Hepatocyte (in vitro differentiated cells): ENCODE measurements around the gene FARSA. TPM values are rescaled to one million over a fixed set of nuclear protein-coding genes. Genes with fewer than 3 reads are reported as not detected.

Experiments used
- DNase-seq: peaks from one replicate; pipeline ENCODE4 v3.0.0-alpha.2; 2016; ENCODE audit warnings: low spot score
- H2AFZ ChIP-seq: fragments of 200-600 bp; sonication (generic); 2 replicates; pipeline ENCODE4 v1.6.0; 2016; ENCODE audit warnings: antibody characterized with exemption, mild to moderate bottlenecking
- H3K27ac ChIP-seq: fragments of 200-600 bp; sonication (generic); 2 replicates; pipeline ENCODE4 v1.5.1; 2016; ENCODE audit warnings: mild to moderate bottlenecking
- H3K27me3 ChIP-seq: fragments of 200-600 bp; sonication (generic); 2 replicates; pipeline ENCODE4 v1.6.1; 2016
- H3K36me3 ChIP-seq: fragments of 200-600 bp; sonication (generic); replicated peaks from 2 replicates; pipeline ENCODE4 v1.5.1; 2016; ENCODE audit warnings: low read depth; ENCODE audit not compliant: insufficient read depth
- H3K4me1 ChIP-seq: fragments of 200-600 bp; sonication (generic); 2 replicates; pipeline ENCODE4 v1.5.1; 2016; ENCODE audit warnings: mild to moderate bottlenecking, moderate library complexity; ENCODE audit not compliant: insufficient read depth
- H3K4me2 ChIP-seq: fragments of 200-600 bp; sonication (generic); 2 replicates; pipeline ENCODE4 v1.6.0; 2016
- H3K4me3 ChIP-seq: fragments of 200-600 bp; sonication (generic); 2 replicates; pipeline ENCODE4 v1.5.1; 2016; ENCODE audit warnings: mild to moderate bottlenecking
- H3K79me2 ChIP-seq: fragments of 200-600 bp; sonication (generic); 2 replicates; pipeline ENCODE4 v1.6.0; 2017; ENCODE audit warnings: mild to moderate bottlenecking
- H3K9me2 ChIP-seq: fragments of 200-600 bp; sonication (generic); replicated peaks from 2 replicates; pipeline ENCODE4 v1.6.0; 2017; ENCODE audit warnings: mild to moderate bottlenecking; ENCODE audit not compliant: insufficient read depth
- H3K9me3 ChIP-seq: fragments of 200-600 bp; sonication (generic); 2 replicates; pipeline ENCODE4 v1.5.1; 2016; ENCODE audit warnings: low read depth, mild to moderate bottlenecking
- H4K20me1 ChIP-seq: fragments of 200-600 bp; sonication (generic); 2 replicates; pipeline ENCODE4 v1.6.0; 2016; ENCODE audit warnings: mild to moderate bottlenecking; ENCODE audit not compliant: insufficient read depth, poor library complexity, severe bottlenecking
- CTCF ChIP-seq: fragments of 200-600 bp; sonication (generic); IDR thresholded peaks from 2 replicates; pipeline ENCODE4 v1.5.1; 2016; ENCODE audit warnings: antibody characterized with exemption, mild to moderate bottlenecking; ENCODE audit not compliant: poor library complexity
- EZH2 ChIP-seq: fragments of 200-600 bp; sonication (generic); IDR thresholded peaks from 2 replicates; pipeline ENCODE4 v1.6.1; 2016; ENCODE audit warnings: antibody characterized with exemption, mild to moderate bottlenecking, borderline replicate concordance
- EZH2phosphoT487 ChIP-seq: fragments of 200-600 bp; sonication (generic); IDR thresholded peaks from one replicate; pipeline ENCODE4 v1.6.1; 2018; ENCODE audit warnings: antibody characterized with exemption, mild to moderate bottlenecking, low read depth, moderate library complexity; ENCODE audit not compliant: unreplicated experiment, severe bottlenecking
- WGBS: methylation state at CpG from one replicate; pipeline ENCODE4 v1.1.6; 2016; ENCODE audit warnings: low lambda C conversion rate; ENCODE audit errors: missing lambda C conversion rate; 5-methylcytosine and 5-hydroxymethylcytosine counted together
- polyA plus RNA-seq: library from polyadenylated mRNA; unstranded; fragments of >200 nt; fragmentation: Nextera tagmentation; extraction: Ambion mirVana; gene quantifications from 2 replicates; pipeline ENCODE4 v1.2.1, GENCODE V29; 2016
- total RNA-seq: library from RNA; depleted of rRNA; stranded (reverse); fragments of >200 nt; gene quantifications from 2 replicates; pipeline ENCODE4 v1.2.3, GENCODE V29; 2014

Gene FARSA
- total and polyA plus RNA-seq, 2 experiments from 2014 or later, result 45.6 to 86.5 TPM

DNA sequence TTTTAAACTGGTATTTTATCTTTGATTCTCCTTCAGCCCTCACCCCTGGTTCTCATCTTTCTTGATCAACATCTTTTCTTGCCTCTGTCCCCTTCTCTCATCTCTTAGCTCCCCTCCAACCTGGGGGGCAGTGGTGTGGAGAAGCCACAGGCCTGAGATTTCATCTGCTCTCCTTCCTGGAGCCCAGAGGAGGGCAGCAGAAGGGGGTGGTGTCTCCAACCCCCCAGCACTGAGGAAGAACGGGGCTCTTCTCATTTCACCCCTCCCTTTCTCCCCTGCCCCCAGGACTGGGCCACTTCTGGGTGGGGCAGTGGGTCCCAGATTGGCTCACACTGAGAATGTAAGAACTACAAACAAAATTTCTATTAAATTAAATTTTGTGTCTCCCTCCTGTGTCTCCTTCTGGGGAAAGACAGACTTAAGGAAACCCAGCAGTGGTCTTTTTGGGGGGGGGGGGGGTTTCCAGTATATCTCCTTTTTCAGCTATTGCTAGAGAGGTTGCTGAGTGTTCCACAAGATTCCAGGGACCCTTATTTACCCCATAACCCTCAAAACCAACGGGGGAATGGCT lies 10.7 kb upstream of the FARSA start:
- Histone ChIP-seq H3K4me1 (peaks cover 48% of the 10 kb centered on the region), H3K9me3 (no peaks in the 10 kb centered on the region), H3K27ac (peak overlapping the region; percentile 88), H3K9me2 (no peaks in the 10 kb centered on the region), H3K79me2 (peaks cover 67% of the 10 kb centered on the region), H3K4me2 (peak overlapping the region; percentile 29), H4K20me1 (peaks cover 36% of the 10 kb centered on the region), H3K36me3 (no peaks in the 10 kb centered on the region), H2AFZ (no peak overlapping the region), H3K4me3 (no peak overlapping the region), H3K27me3 (no peaks in the 10 kb centered on the region)
- TF ChIP-seq CTCF (no peak), EZH2 (no peak), EZH2phosphoT487 (no peak)
- WGBS, result 93% methylated on average over 2 of the region's 2 CpGs
- DNase-seq, result no peak

- H4K20me1 ChIP-seq, result peaks cover 39% of the 10 kb centered on the region
- no peak overlapping the region for H3K4me3 ChIP-seq
- DNase-seq, result no peak
- peak overlapping the region; percentile 88 for H3K27ac ChIP-seq
- no peaks in the 10 kb centered on the region for H3K9me2 ChIP-seq
- no peak overlapping the region for H2AFZ ChIP-seq
- peak overlapping the region; percentile 21 for H3K4me2 ChIP-seq
- 95% methylated on average over 15 of the region's 18 CpGs for WGBS
- no peaks in the 10 kb centered on the region for H3K27me3 ChIP-seq
- no peaks in the 10 kb centered on the region for H3K36me3 ChIP-seq
- H3K4me1 ChIP-seq, result peaks cover 48% of the 10 kb centered on the region
- peaks cover 70% of the 10 kb centered on the region for H3K79me2 ChIP-seq
- no peak for TF ChIP-seq CTCF
- no peaks in the 10 kb centered on the region for H3K9me3 ChIP-seq
Measured at GRCh38 chr19:12943437-12944044, 10.0 kb upstream of the FARSA start.

DNA sequence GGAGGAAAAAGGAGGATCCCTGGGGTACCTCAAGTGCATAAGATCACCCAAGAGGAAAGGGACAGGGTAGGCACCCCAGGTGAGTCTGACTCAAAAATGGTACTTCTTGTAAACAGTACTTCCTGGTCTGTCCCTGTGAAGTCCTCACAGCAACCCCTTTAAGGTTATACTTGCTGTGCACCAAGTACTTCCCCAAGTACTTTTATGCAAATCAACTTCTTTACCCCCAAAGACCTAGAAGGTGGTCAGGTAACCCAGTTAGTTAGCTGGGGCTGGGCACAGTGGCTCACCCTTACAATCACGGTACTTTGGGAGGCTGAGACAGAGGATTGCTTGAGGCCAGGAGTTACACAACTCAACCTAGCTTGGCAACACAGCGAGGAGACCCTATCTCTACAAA lies 7.4 kb upstream of the FARSA start:
- Histone ChIP-seq H3K27ac (peak overlapping the region; percentile 10), H3K4me1 (peaks cover 43% of the 10 kb centered on the region), H3K9me2 (no peaks in the 10 kb centered on the region), H3K79me2 (peaks cover 48% of the 10 kb centered on the region), H3K9me3 (no peaks in the 10 kb centered on the region), H3K4me3 (no peak overlapping the region), H2AFZ (no peak overlapping the region), H3K27me3 (no peaks in the 10 kb centered on the region), H3K36me3 (no peaks in the 10 kb centered on the region), H4K20me1 (peaks cover 39% of the 10 kb centered on the region), H3K4me2 (peak overlapping the region; percentile 90)
- no peak for DNase-seq
- WGBS, result 87% methylated on average over 2 of the region's 2 CpGs
- no peak for TF ChIP-seq EZH2
- no peak for TF ChIP-seq EZH2phosphoT487
- TF ChIP-seq CTCF, result no peak
